Measurements from ENCODE around the gene NADSYN1. TPM values are rescaled to one million over a fixed set of nuclear protein-coding genes. Genes with fewer than 3 reads are reported as not detected.

Gene NADSYN1
- total and polyA plus RNA-seq, 10 donors: 68.4 to 137 (median 105) TPM

- WGBS, 5 donors: 89 to 95% (median 91%) methylated on average over 5 to 8 of the region's 8 CpGs
- Histone ChIP-seq H3K4me1 (peaks cover 0 to 43% (median 18%) of the 10 kb centered on the region in 6 donors), H3K27me3 (replicated peaks in 1 of 7) (no peaks in the 10 kb centered on the region), H3K36me3 (peaks cover 0 to 81% (median 51%) of the 10 kb centered on the region in 6 donors), H3K27ac (no peak overlapping the region), H3K4me3 (no peak overlapping the region), H3K9me3 (no peaks in the 10 kb centered on the region)
- intact Hi-C loops (cut with DNase I; ENCODE audit: low total_unique reads): no loop called here
- TF ChIP-seq POLR2AphosphoS5 (IDR thresholded peaks at IDR 0.05): no peak
- no peak for TF ChIP-seq POLR2A (IDR thresholded peaks at IDR 0.05)
- TF ChIP-seq, protein P1, sequence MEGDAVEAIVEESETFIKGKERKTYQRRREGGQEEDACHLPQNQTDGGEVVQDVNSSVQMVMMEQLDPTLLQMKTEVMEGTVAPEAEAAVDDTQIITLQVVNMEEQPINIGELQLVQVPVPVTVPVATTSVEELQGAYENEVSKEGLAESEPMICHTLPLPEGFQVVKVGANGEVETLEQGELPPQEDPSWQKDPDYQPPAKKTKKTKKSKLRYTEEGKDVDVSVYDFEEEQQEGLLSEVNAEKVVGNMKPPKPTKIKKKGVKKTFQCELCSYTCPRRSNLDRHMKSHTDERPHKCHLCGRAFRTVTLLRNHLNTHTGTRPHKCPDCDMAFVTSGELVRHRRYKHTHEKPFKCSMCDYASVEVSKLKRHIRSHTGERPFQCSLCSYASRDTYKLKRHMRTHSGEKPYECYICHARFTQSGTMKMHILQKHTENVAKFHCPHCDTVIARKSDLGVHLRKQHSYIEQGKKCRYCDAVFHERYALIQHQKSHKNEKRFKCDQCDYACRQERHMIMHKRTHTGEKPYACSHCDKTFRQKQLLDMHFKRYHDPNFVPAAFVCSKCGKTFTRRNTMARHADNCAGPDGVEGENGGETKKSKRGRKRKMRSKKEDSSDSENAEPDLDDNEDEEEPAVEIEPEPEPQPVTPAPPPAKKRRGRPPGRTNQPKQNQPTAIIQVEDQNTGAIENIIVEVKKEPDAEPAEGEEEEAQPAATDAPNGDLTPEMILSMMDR (IDR thresholded peaks at IDR 0.05 in 8 of 11, conservative IDR thresholded peaks at IDR 0.05 in 3 of 11): no peak
- DNase-seq: no peak
These were observed 16.1 kb upstream of the NADSYN1 start for GRCh38 chr11:71436861-71437260.

- H3K27ac ChIP-seq: no peak overlapping the region
- peaks cover 0 to 43% (median 18%) of the 10 kb centered on the region in 6 donors for H3K4me1 ChIP-seq
- peaks cover 0 to 86% (median 56%) of the 10 kb centered on the region in 6 donors for H3K36me3 ChIP-seq
- WGBS, 5 donors: 77 to 89% (median 82%) methylated on average over 5 to 6 of the region's 6 CpGs
- TF ChIP-seq POLR2AphosphoS5 (IDR thresholded peaks at IDR 0.05) (no peak), POLR2A (IDR thresholded peaks at IDR 0.05) (no peak)
- no peaks in the 10 kb centered on the region for H3K27me3 ChIP-seq (replicated peaks in 1 of 7)
- intact Hi-C loops (cut with DNase I; ENCODE audit: low total_unique reads): no loop called here
- no peak overlapping the region for H3K4me3 ChIP-seq
- no peaks in the 10 kb centered on the region for H3K9me3 ChIP-seq
- no peak for DNase-seq
These were observed 15.6 kb upstream of the NADSYN1 start for GRCh38 chr11:71437399-71437798.

GRCh38 chr11:71437879-71438278 lies 15.1 kb upstream of the NADSYN1 start:
- intact Hi-C loops (cut with DNase I; ENCODE audit: low total_unique reads): no loop called here
- peaks cover 0 to 39% (median 17%) of the 10 kb centered on the region in 6 donors for H3K4me1 ChIP-seq
- 60 to 77% (median 63%) methylated on average over 10 to 13 of the region's 13 CpGs for WGBS, 5 donors
- no peak overlapping the region for H3K27ac ChIP-seq
- H3K36me3 ChIP-seq: peaks cover 0 to 91% (median 59%) of the 10 kb centered on the region in 6 donors
- no peak overlapping the region for H3K4me3 ChIP-seq
- no peak for DNase-seq
- H3K9me3 ChIP-seq: no peaks in the 10 kb centered on the region
- TF ChIP-seq POLR2A (IDR thresholded peaks at IDR 0.05) (no peak), POLR2AphosphoS5 (IDR thresholded peaks at IDR 0.05) (peak; percentile 24 to 56 (median 43))
- TF ChIP-seq, protein P1 (IDR thresholded peaks at IDR 0.05 in 8 of 11, conservative IDR thresholded peaks at IDR 0.05 in 3 of 11): peak in 5 of 11 experiments; percentile 24 to 37 (median 32)
- H3K27me3 ChIP-seq (replicated peaks in 1 of 7): no peaks in the 10 kb centered on the region

DNA sequence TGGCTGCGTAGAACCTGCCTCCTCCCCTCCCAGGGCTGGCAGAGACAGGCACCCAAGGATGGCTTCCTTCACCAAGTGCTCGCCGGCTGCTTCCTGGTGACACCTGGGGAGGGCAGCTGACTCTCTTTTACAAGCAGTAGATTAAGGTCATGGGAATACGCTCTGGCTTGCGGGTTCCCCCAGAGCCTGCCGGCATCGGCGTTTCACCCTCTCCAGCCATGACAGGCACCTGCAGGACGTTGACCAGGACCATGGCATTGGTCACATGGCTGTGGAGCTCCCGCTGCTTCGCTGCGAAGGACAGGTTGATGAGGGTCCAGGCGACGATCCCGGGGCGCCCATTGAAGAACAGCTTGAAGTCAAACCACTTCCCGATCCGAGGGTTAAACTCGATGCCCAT lies 14.4 kb upstream of the NADSYN1 start:
- H3K36me3 ChIP-seq: peaks cover 0 to 99% (median 65%) of the 10 kb centered on the region in 6 donors
- DNase-seq: no peak
- WGBS, 5 donors: 94 to 98% (median 97%) methylated on average over 19 of the region's 19 CpGs

More for the DNA sequence above, 14.4 kb upstream of the NADSYN1 start:
- no peaks in the 10 kb centered on the region for H3K27me3 ChIP-seq (replicated peaks in 1 of 7)
- H3K27ac ChIP-seq: no peak overlapping the region
- no peak for TF ChIP-seq POLR2A (IDR thresholded peaks at IDR 0.05)
- no peak for TF ChIP-seq POLR2AphosphoS5 (IDR thresholded peaks at IDR 0.05)
- TF ChIP-seq, protein P1 (IDR thresholded peaks at IDR 0.05 in 8 of 11, conservative IDR thresholded peaks at IDR 0.05 in 3 of 11): no peak
- no peaks in the 10 kb centered on the region for H3K9me3 ChIP-seq
- H3K4me1 ChIP-seq: peaks cover 0 to 31% (median 12%) of the 10 kb centered on the region in 6 donors
- intact Hi-C loops (cut with DNase I; ENCODE audit: low total_unique reads): no loop called here
- no peak overlapping the region for H3K4me3 ChIP-seq

All from spleen (tissue), 11 donors.